ENCODE data around the gene POU6F1.

Gene POU6F1

DNA sequence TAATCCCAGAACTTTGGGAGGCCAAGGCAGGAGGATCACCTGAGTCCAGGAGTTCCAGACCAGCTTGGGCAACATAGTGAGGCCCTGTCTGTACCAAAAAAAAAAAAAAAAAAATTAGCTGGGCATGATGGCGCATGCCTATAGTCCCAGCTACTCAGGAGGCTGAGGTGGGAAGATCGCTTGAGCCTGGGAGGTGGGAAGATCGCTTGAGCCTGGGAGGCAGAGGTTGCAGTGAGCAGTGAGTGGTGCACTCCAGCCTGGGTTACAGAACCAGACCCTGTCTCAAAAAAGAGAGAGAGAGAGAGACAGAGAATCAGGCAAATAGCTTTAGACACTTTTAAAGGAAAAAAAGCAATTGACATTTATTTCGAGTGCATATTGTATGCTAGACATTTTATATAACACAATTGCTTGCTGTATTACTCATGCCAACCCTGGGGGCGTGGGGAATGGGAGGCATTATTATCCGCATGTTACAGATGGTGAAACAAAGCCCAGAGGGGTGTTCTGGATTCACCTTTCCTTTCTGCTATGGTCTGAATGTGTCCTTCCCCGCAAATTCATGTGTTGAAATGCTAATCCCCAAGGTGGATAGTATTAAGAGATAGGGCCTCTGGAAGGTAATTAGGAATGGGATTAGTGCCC lies 9.7 kb downstream of the POU6F1 start:
- TF ChIP-seq FOXP2 (optimal IDR thresholded peaks at IDR 0.05; ENCODE audit: borderline replicate concordance, extremely low read depth, extremely low read length, insufficient read depth) (no peak), TAF1 (IDR thresholded peaks at IDR 0.05; ENCODE audit: borderline replicate concordance, insufficient read depth, low read length) (no peak), SIN3A (IDR thresholded peaks at IDR 0.05; ENCODE audit: borderline replicate concordance, insufficient read depth, low read length) (no peak), POLR2AphosphoS5 (IDR thresholded peaks at IDR 0.05; ENCODE audit: low read depth, low read length) (no peak)
- TF ChIP-seq, protein P1, sequence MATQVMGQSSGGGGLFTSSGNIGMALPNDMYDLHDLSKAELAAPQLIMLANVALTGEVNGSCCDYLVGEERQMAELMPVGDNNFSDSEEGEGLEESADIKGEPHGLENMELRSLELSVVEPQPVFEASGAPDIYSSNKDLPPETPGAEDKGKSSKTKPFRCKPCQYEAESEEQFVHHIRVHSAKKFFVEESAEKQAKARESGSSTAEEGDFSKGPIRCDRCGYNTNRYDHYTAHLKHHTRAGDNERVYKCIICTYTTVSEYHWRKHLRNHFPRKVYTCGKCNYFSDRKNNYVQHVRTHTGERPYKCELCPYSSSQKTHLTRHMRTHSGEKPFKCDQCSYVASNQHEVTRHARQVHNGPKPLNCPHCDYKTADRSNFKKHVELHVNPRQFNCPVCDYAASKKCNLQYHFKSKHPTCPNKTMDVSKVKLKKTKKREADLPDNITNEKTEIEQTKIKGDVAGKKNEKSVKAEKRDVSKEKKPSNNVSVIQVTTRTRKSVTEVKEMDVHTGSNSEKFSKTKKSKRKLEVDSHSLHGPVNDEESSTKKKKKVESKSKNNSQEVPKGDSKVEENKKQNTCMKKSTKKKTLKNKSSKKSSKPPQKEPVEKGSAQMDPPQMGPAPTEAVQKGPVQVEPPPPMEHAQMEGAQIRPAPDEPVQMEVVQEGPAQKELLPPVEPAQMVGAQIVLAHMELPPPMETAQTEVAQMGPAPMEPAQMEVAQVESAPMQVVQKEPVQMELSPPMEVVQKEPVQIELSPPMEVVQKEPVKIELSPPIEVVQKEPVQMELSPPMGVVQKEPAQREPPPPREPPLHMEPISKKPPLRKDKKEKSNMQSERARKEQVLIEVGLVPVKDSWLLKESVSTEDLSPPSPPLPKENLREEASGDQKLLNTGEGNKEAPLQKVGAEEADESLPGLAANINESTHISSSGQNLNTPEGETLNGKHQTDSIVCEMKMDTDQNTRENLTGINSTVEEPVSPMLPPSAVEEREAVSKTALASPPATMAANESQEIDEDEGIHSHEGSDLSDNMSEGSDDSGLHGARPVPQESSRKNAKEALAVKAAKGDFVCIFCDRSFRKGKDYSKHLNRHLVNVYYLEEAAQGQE (IDR thresholded peaks at IDR 0.05; ENCODE audit: insufficient read depth in 1 of 2, low read depth in 2 of 2, low read length in 2 of 2) = no peak

DNA sequence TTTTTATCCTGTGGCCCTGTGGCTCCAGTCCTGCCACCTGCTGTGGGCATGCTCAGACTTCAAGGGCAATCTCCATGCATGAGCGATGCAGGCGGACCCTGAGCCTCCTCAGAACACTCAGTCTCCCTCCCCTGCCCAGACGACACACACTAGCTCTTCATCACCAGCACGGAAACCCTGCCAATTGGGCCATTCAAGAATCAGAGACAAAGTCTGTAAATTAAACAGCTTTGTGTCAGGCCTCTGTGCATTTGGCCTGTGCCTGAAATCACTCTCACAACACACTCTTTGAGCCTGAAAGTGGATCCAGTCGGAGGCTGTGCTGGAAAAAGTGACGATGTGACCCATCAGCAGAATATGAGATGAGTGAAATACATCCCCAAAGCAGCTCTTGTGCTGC lies 12.5 kb downstream of the POU6F1 start:
- TF ChIP-seq SIN3A (IDR thresholded peaks at IDR 0.05; ENCODE audit: borderline replicate concordance, insufficient read depth, low read length) (no peak), TAF1 (IDR thresholded peaks at IDR 0.05; ENCODE audit: borderline replicate concordance, insufficient read depth, low read length) (no peak), POLR2AphosphoS5 (IDR thresholded peaks at IDR 0.05; ENCODE audit: low read depth, low read length) (no peak), FOXP2 (optimal IDR thresholded peaks at IDR 0.05; ENCODE audit: borderline replicate concordance, extremely low read depth, extremely low read length, insufficient read depth) (no peak)
- TF ChIP-seq, protein P1 (IDR thresholded peaks at IDR 0.05; ENCODE audit: insufficient read depth in 1 of 2, low read depth in 2 of 2, low read length in 2 of 2) = no peak

DNA sequence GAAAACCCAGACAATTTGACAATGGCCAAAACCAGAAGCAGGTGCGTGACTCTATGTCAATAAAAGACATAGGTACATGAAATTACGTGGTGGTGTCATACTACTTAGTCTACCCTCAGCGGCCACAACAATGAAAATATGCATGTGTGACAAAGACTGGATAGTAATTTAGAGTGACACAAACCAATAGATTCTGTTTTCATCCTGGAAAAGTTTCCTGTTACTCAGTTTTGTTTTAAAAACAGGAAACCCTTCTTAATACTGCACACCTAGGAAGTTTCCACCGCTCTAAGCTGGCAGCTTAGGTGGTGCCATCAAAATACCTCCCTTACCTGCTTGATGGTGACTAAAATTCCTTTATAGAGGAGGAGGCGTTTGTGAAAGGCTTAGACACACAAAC lies 15.1 kb downstream of the POU6F1 start:
- TF ChIP-seq TAF1 (IDR thresholded peaks at IDR 0.05; ENCODE audit: borderline replicate concordance, insufficient read depth, low read length) = no peak

GRCh38 chr12:51200806-51201205 lies 17.1 kb downstream of the POU6F1 start:
- TF ChIP-seq FOXP2 (optimal IDR thresholded peaks at IDR 0.05; ENCODE audit: borderline replicate concordance, extremely low read depth, extremely low read length, insufficient read depth) (no peak), POLR2AphosphoS5 (IDR thresholded peaks at IDR 0.05; ENCODE audit: low read depth, low read length) (no peak), SIN3A (IDR thresholded peaks at IDR 0.05; ENCODE audit: borderline replicate concordance, insufficient read depth, low read length) (no peak), TAF1 (IDR thresholded peaks at IDR 0.05; ENCODE audit: borderline replicate concordance, insufficient read depth, low read length) (no peak)
- TF ChIP-seq, protein P1 (IDR thresholded peaks at IDR 0.05; ENCODE audit: insufficient read depth in 1 of 2, low read depth in 2 of 2, low read length in 2 of 2) = no peak

- no peak for TF ChIP-seq FOXP2 (optimal IDR thresholded peaks at IDR 0.05; ENCODE audit: borderline replicate concordance, extremely low read depth, extremely low read length, insufficient read depth)
- TF ChIP-seq, protein P1 (IDR thresholded peaks at IDR 0.05; ENCODE audit: insufficient read depth in 1 of 2, low read depth in 2 of 2, low read length in 2 of 2) = no peak
- TF ChIP-seq POLR2AphosphoS5 (IDR thresholded peaks at IDR 0.05; ENCODE audit: low read depth, low read length) = no peak
- no peak for TF ChIP-seq SIN3A (IDR thresholded peaks at IDR 0.05; ENCODE audit: borderline replicate concordance, insufficient read depth, low read length)
- no peak for TF ChIP-seq TAF1 (IDR thresholded peaks at IDR 0.05; ENCODE audit: borderline replicate concordance, insufficient read depth, low read length)
Measured at GRCh38 chr12:51200156-51200555, 17.7 kb downstream of the POU6F1 start.
